ENCODE data around the gene AKAP1.

- no peak for TF ChIP-seq POLR2A (IDR thresholded peaks at IDR 0.05)
- no peak for TF ChIP-seq CTCF (IDR thresholded peaks at IDR 0.05)
- TF ChIP-seq POLR2AphosphoS5 (IDR thresholded peaks at IDR 0.05): no peak
Measured at GRCh38 chr17:57102122-57102521, 17.1 kb downstream of the AKAP1 start.
